Stomach (tissue), 4 donors: ENCODE results near the gene ZNF768.

Experiments used
- CTCF ChIP-seq, 7 experiments: fragments of 450-650 bp in 4 of 7; fragments of 200-600 bp in 3 of 7; sonication (generic) in 3 of 7; IDR thresholded peaks; one replicate each; pipeline ENCODE4 v1.5.1; 2016 to 2019; ENCODE audit warnings: antibody characterized with exemption in 7 of 7, control low read depth in 2 of 7, mild to moderate bottlenecking in 1 of 7
- EP300 ChIP-seq: sonication (generic); formaldehyde crosslinking; IDR thresholded peaks from one replicate; pipeline ENCODE4 v1.6.1; 2017; ENCODE audit warnings: antibody characterized with exemption
- POLR2A ChIP-seq, 4 donors: fragments of 450-650 bp; IDR thresholded peaks; one replicate each; pipeline ENCODE4 v1.6.1; 2016; ENCODE audit warnings: antibody characterized with exemption in 4 of 4, control low read depth in 2 of 4, mild to moderate bottlenecking in 1 of 4, moderate library complexity in 1 of 4
- POLR2AphosphoS5 ChIP-seq, 3 donors: sonication (generic); formaldehyde crosslinking; IDR thresholded peaks; one replicate each; pipeline ENCODE4 v1.6.1; 2016; ENCODE audit warnings: antibody characterized with exemption in 3 of 3

DNA sequence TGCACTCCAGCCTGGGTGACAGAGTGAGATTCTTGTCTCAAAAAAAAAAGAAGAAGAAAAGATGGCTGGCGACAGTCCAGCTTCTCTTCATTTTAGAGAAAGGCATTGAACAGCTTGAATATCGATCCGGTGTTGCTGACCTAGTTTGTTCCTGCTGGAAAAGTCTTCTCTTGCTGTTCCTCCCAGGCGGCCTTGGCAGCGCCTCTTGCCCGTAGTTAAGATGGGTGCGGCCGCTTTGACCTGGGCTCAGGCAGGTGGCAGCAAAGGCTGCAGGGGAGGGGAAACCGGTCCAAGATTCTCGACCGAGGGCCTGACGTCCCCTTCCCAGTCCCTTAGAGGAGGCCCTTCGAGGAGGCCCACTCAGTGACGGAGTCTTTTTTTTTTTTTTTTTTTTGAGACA, 35.7 kb upstream of the ZNF768 start:
- no peak for TF ChIP-seq POLR2A (IDR thresholded peaks at IDR 0.05)
- TF ChIP-seq CTCF (IDR thresholded peaks at IDR 0.05) = no peak
- TF ChIP-seq EP300 = no peak
- no peak for TF ChIP-seq POLR2AphosphoS5 (IDR thresholded peaks at IDR 0.05)
